HL-60 (cell line): ENCODE measurements around the gene FTH1.
"Not testable (repeated sequence)": the region's sequence is repeated elsewhere in the genome, so short reads cannot be mapped to it uniquely, and the experiment has no call there.

Source experiments
- DNase-seq, 2 experiments: peaks; one replicate each; pipeline ENCODE4 v3.0.0-alpha.2; 2010 to 2020; ENCODE audit warnings: low read depth in 1 of 2, low spot score in 1 of 2
- H3K27ac ChIP-seq: fragments of 250-450 bp; sonication (Bioruptor Pico); replicated peaks from 2 replicates; pipeline ENCODE4 v1.5.1; 2020; ENCODE audit warnings: mild to moderate bottlenecking, moderate library complexity
- H3K27me3 ChIP-seq: fragments of 250-450 bp; sonication (Bioruptor Pico); 2 replicates; pipeline ENCODE4 v1.5.1; 2021; ENCODE audit warnings: mild to moderate bottlenecking, moderate library complexity; ENCODE audit not compliant: insufficient read depth, poor library complexity, severe bottlenecking
- H3K4me3 ChIP-seq: replicated peaks from 2 replicates; pipeline ENCODE4 v1.5.1; 2011; ENCODE audit warnings: mild to moderate bottlenecking, control low read depth, low read length; ENCODE audit not compliant: insufficient read depth
- CTCF ChIP-seq: IDR thresholded peaks from one replicate; pipeline ENCODE4 v1.5.1; 2011; ENCODE audit warnings: low read length, control low read depth, inconsistent platforms; ENCODE audit not compliant: insufficient read depth
- GABPA ChIP-seq: IDR thresholded peaks from 2 replicates; pipeline ENCODE4 v1.6.1; 2012; ENCODE audit warnings: low read depth
- POLR2AphosphoS5 ChIP-seq: IDR thresholded peaks from 2 replicates; pipeline ENCODE4 v1.6.1; 2012; ENCODE audit warnings: low read depth
- REST ChIP-seq: IDR thresholded peaks from 2 replicates; pipeline ENCODE4 v1.6.1; 2012; ENCODE audit warnings: low read depth; ENCODE audit not compliant: insufficient replicate concordance
- SPI1 ChIP-seq: IDR thresholded peaks from 2 replicates; pipeline ENCODE4 v1.6.1; 2012; ENCODE audit warnings: low read depth, mild to moderate bottlenecking, borderline replicate concordance

Gene FTH1

DNA sequence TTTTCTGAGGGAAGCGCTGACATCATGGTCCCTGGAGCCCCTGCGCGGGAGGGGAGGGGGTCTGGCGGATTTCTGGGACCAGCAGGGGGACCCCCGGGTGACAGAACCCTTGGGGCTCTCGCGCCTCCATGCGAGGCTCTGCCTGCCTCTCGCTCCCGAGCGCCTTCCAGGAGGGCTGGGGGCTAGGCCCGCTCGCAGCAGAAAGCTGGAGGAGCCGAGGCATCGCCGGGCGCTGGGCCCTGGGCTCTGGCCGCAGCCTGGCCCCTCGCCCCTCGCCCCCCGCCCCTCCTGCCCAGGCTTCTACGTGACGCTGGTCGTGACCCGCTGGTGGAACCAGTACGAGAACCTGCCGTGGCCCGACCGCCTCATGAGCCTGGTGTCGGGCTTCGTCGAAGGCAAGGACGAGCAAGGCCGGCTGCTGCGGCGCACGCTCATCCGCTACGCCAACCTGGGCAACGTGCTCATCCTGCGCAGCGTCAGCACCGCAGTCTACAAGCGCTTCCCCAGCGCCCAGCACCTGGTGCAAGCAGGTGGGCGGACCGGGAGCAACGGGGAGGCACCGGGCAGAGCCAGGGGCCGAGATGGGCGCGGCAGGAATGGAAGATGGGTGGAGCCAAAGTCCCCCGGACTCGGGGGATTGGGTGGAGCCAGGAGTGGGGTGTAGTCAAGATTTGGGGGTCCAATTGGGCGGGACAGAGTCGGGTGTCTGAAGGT lies 11.9 kb downstream of the FTH1 start:
- no peaks in the 10 kb centered on the region for H3K27me3 ChIP-seq
- no peak for DNase-seq
- TF ChIP-seq SPI1 (no peak), REST (no peak), GABPA (no peak), CTCF (no peak), POLR2AphosphoS5 (no peak)
- H3K4me3 ChIP-seq = peak overlapping the region; percentile 7; the same call in 1 of the 2 replicates
- peak overlapping the region; percentile 64 for H3K27ac ChIP-seq

GRCh38 chr11:61954851-61955421 lies 12.5 kb downstream of the FTH1 start:
- peak overlapping the region; percentile 7; the same call in 1 of the 2 replicates for H3K4me3 ChIP-seq
- peak; percentile 90 to 91 for DNase-seq

GRCh38 chr11:61954106-61954850 lies 13.2 kb downstream of the FTH1 start:
- DNase-seq = no peak
- TF ChIP-seq CTCF = no peak
- no peak for TF ChIP-seq POLR2AphosphoS5
- no peak for TF ChIP-seq GABPA
- TF ChIP-seq REST = no peak
- no peak for TF ChIP-seq SPI1
- Histone ChIP-seq H3K27me3 (no peaks in the 10 kb centered on the region), H3K4me3 (no peak overlapping the region), H3K27ac (peak overlapping the region; percentile 64)

More at GRCh38 chr11:61954851-61955421, 12.5 kb downstream of the FTH1 start:
- Histone ChIP-seq H3K27me3 (no peaks in the 10 kb centered on the region), H3K27ac (peak overlapping the region; percentile 64)
- peak; percentile 72 for TF ChIP-seq POLR2AphosphoS5
- peak; percentile 80; the same call in 1 of the 2 replicates for TF ChIP-seq SPI1
- TF ChIP-seq GABPA = no peak

GRCh38 chr11:61953632-61954031 lies 13.8 kb downstream of the FTH1 start:
- not testable (repeated sequence) for H3K27ac ChIP-seq, DNase-seq, H3K27me3 ChIP-seq, H3K4me3 ChIP-seq
